Stimulated activated naive B cell treated with anti-CD40 and anti-IgM and Interleukin-4, amounts not matched to agents 10 μg/mL and 1 μg/mL and 100 μg/mL, for 72 hours (primary cell): ENCODE data around the gene SGK2.

Experiments used
- ATAC-seq, 2 donors: fragments of 150-1000 bp; cut with Tn5 transposase; replicated peaks; 2 replicates each; pipeline ENCODE4 v1.10.0; 2021; ENCODE audit warnings: moderate library complexity in 1 of 2
- DNase-seq: peaks from one replicate; pipeline ENCODE4 v3.0.0; 2021
- H3K27ac Mint-ChIP-seq: one replicate; pipeline ENCODE4 v1.8.0; 2022; ENCODE audit warnings: mild to moderate bottlenecking, mixed read lengths
- H3K27me3 Mint-ChIP-seq, 2 donors: one replicate each; pipeline ENCODE4 v1.8.0; 2022; ENCODE audit warnings: mixed read lengths in 2 of 2
- H3K36me3 Mint-ChIP-seq, 2 donors: one replicate each; pipeline ENCODE4 v1.8.0; 2022; ENCODE audit warnings: mixed read lengths in 2 of 2, mild to moderate bottlenecking in 1 of 2
- H3K4me1 Mint-ChIP-seq, 2 donors: one replicate each; pipeline ENCODE4 v1.8.0; 2022; ENCODE audit warnings: mixed read lengths in 2 of 2, mild to moderate bottlenecking in 1 of 2
- H3K4me3 Mint-ChIP-seq, 2 donors: one replicate each; pipeline ENCODE4 v1.8.0; 2022; ENCODE audit warnings: mild to moderate bottlenecking in 2 of 2, mixed read lengths in 2 of 2, moderate library complexity in 1 of 2
- H3K9me3 Mint-ChIP-seq, 2 donors: one replicate each; pipeline ENCODE4 v1.8.0; 2022; ENCODE audit warnings: mixed read lengths in 2 of 2, mild to moderate bottlenecking in 1 of 2

Gene SGK2

DNA sequence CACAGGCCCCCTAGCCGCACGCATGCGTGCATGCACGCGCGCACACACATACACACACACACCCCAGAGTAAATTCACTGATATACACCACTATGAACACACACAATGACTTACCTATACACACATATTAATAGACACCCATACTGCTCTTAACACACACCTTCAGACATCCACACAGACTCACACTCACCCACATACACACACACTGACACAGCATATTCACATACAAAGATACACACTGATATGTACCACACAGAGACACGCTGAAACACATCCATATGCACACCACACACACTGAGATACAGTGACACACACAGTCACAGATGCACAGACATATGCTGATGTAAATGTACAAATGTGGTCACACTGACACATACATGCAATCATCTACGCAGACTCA lies 5.6 kb downstream of the SGK2 start:
- H3K36me3 Mint-ChIP-seq, result no peaks in the 10 kb centered on the region
- H3K27ac Mint-ChIP-seq, result no peak overlapping the region
- H3K4me3 Mint-ChIP-seq, result no peak overlapping the region
- no peak for DNase-seq
- no peaks in the 10 kb centered on the region for H3K27me3 Mint-ChIP-seq
- H3K9me3 Mint-ChIP-seq, result no peaks in the 10 kb centered on the region
- no peak for ATAC-seq
- no peaks in the 10 kb centered on the region for H3K4me1 Mint-ChIP-seq

DNA sequence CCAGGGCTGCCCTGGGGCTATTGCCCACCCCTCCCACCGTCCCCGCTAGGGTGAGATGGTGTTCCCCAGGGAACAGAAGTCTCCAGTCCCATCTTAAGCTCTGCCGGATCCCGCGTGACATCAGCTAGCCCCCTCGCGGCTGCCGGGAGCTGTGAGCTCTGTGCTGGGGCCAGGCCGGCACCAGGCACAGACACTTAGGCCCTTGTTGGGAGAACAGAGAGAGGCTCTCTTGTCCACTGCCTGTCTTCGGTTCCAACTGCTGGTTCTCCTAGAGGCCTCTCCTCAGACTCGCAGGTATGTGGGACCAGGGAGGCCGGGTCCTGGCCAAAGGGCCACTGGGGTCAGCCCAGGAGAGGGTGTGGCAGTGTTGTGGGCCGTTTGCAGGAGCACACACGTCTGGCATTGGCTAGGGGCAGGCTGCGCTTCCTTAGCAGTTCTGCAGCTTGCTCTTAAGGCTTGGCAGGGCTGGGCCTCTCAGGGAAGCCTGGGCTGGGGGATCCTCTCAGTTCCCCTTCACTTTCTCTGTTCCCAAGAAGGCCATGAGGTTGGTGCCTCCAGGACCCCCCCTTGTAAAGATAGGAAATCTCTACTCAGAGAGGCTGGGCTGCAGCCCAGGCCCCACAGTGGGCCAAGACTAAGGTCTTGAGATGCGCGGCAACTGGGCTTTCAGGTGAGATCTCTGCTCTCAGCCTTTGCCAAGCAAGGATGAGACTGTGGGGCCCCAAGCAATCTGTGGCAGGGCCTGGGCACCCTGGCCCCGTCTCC lies 6.3 kb downstream of the SGK2 start:
- ATAC-seq (no peak), DNase-seq (no peak)
- Mint-ChIP-seq H3K9me3 (no peaks in the 10 kb centered on the region), H3K27ac (no peak overlapping the region), H3K4me1 (no peaks in the 10 kb centered on the region), H3K27me3 (no peaks in the 10 kb centered on the region), H3K36me3 (no peaks in the 10 kb centered on the region), H3K4me3 (no peak overlapping the region)

DNA sequence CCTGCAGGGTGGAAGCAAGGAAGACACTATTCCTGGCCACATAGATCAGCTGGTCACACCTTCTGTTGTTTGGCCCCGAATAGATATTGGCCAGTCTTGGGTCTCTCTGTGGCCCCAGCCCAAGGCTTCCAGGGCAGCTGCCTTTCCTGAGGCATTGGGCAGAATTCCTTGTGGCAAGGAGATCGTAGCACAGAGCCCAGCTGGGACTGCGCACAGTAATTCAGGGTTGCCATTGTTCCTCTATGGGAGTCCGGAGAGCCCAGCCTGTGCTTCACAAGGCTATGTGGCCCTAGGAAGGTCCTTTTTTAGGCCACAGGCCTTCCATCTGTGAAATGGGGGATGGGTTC lies 6.9 kb downstream of the SGK2 start:
- H3K27me3 Mint-ChIP-seq, result no peaks in the 10 kb centered on the region
- ATAC-seq, result no peak
- H3K9me3 Mint-ChIP-seq, result no peaks in the 10 kb centered on the region
- H3K4me1 Mint-ChIP-seq, result no peaks in the 10 kb centered on the region
- no peak overlapping the region for H3K27ac Mint-ChIP-seq
- DNase-seq, result no peak
- H3K36me3 Mint-ChIP-seq, result no peaks in the 10 kb centered on the region
- no peak overlapping the region for H3K4me3 Mint-ChIP-seq

DNA sequence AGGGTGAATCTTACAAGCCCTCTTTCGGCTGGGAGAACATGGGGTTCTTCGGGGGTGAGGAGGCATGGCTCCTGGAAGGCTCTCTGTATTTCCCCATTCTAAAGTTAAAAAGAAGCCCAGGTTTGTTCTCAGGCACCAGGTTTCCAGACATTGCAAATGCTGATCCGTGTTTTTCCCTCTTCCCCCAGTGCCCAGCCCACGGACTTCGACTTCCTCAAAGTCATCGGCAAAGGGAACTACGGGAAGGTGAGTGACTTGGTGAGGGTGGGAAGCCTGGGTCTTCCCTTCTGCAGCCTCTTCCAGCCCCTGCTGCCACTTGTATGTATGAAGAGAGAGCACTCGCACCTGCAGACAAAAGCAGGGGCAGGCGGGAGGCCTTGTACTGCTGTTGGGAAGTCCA lies 8.7 kb downstream of the SGK2 start:
- ATAC-seq, result no peak
- no peaks in the 10 kb centered on the region for H3K9me3 Mint-ChIP-seq
- H3K27ac Mint-ChIP-seq, result no peak overlapping the region

DNA sequence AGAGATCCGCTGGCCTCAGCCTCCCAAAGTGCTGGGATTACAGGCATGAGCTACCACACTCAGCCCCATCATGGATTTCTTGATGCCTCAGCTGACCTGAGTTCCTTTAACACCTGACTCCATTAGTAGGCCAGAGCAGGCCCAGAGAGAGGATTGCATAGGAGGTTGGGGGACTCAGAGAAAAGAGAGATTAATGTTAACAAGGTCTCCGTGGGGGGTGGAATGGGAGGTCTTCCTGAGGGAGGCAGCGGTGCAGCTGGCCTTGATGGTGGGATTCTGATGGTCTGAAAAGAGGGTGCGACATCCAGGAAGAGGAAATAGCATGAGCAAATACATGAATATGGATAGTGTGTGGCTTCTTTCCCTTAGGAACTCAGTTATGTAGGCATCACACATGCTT lies 9.9 kb downstream of the SGK2 start:
- DNase-seq, result no peak
- Mint-ChIP-seq H3K4me3 (no peak overlapping the region), H3K4me1 (no peaks in the 10 kb centered on the region), H3K9me3 (no peaks in the 10 kb centered on the region), H3K36me3 (no peaks in the 10 kb centered on the region), H3K27me3 (no peaks in the 10 kb centered on the region), H3K27ac (no peak overlapping the region)
- ATAC-seq, result no peak

More for the DNA sequence above, 8.7 kb downstream of the SGK2 start:
- DNase-seq, result no peak
- Mint-ChIP-seq H3K4me3 (no peak overlapping the region), H3K4me1 (no peaks in the 10 kb centered on the region), H3K27me3 (no peaks in the 10 kb centered on the region), H3K36me3 (no peaks in the 10 kb centered on the region)

DNA sequence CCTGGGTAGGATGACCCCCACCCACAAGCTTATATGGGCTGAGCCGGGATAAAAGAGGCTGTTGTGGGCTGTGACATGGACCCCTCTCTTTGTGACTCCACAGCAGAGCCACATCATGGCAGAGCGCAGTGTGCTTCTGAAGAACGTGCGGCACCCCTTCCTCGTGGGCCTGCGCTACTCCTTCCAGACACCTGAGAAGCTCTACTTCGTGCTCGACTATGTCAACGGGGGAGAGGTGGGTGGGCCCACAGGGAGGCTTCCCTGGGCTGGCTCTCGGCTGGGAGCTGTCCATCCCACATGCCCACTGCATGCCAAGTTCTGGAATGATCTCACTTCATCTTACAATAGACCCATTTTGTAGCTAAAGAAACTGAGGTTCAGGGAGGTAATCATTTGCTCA lies 10.5 kb downstream of the SGK2 start:
- no peaks in the 10 kb centered on the region for H3K4me1 Mint-ChIP-seq
- H3K27me3 Mint-ChIP-seq, result no peaks in the 10 kb centered on the region
- H3K27ac Mint-ChIP-seq, result no peak overlapping the region

DNA sequence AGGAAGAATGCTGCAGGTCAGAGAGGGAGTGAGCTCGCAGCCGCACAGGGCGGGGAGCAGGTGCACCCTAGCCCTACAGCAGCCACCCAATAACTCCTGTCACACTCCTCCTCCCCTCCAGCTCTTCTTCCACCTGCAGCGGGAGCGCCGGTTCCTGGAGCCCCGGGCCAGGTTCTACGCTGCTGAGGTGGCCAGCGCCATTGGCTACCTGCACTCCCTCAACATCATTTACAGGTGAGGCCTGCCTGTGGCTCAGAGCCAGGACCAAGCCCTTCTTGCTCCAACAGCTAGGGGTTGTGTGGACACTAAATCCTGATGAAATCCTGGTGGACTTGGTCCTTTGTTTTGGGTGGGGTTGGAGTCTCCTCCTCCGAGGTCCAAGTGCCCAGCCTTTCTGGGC lies 11.7 kb downstream of the SGK2 start:
- ATAC-seq, result no peak
- Mint-ChIP-seq H3K4me1 (no peaks in the 10 kb centered on the region), H3K27ac (peak overlapping the region; percentile 25), H3K36me3 (no peaks in the 10 kb centered on the region), H3K4me3 (no peak overlapping the region), H3K27me3 (no peaks in the 10 kb centered on the region), H3K9me3 (no peaks in the 10 kb centered on the region)
- no peak for DNase-seq

More for the DNA sequence above, 10.5 kb downstream of the SGK2 start:
- ATAC-seq, result no peak
- no peaks in the 10 kb centered on the region for H3K9me3 Mint-ChIP-seq
- no peaks in the 10 kb centered on the region for H3K36me3 Mint-ChIP-seq
- DNase-seq, result no peak
- H3K4me3 Mint-ChIP-seq, result no peak overlapping the region

DNA sequence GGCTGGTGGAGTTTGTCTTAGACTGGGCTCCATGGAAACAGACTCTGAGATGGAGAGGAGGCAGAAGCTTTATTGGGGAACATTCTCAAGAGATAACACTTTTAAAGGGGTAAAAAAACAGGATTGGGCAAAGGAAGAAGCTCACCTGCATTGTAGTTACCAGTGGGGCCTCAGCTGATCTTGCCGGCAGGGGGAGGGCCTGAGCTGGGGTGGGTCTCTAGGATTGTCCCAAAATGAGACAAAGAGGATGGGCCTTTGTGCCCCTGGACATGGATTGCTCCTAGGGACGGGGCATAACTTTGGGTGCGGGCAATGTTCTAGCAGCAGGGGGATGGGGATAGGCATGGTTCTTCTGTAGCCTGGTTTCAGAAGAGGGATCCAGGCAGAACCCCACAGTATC lies 12.5 kb downstream of the SGK2 start:
- ATAC-seq (no peak), DNase-seq (no peak)
- no peak overlapping the region for H3K27ac Mint-ChIP-seq
- H3K4me3 Mint-ChIP-seq, result no peak overlapping the region
- no peaks in the 10 kb centered on the region for H3K4me1 Mint-ChIP-seq
- no peaks in the 10 kb centered on the region for H3K36me3 Mint-ChIP-seq
- H3K27me3 Mint-ChIP-seq, result no peaks in the 10 kb centered on the region
- H3K9me3 Mint-ChIP-seq, result no peaks in the 10 kb centered on the region

DNA sequence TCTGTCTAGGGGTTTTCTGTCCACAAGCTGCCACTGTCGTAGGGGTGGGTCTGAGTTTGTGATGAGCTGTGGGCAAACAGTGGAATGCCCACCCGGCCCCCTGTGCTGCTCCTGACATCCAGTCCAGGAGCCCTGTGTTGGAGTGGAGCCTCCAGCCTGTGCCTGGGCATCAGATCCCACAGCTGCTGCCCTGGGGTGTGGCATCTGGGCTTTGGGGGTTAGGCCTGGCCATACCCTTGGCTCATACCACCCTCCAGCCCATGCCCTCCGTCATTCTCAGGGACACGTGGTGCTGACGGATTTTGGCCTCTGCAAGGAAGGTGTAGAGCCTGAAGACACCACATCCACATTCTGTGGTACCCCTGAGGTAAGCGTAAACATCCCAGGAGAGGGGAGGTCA lies 12.9 kb downstream of the SGK2 start:
- H3K36me3 Mint-ChIP-seq, result no peaks in the 10 kb centered on the region
- DNase-seq (no peak), ATAC-seq (no peak)
- H3K9me3 Mint-ChIP-seq, result no peaks in the 10 kb centered on the region
- H3K4me1 Mint-ChIP-seq, result no peaks in the 10 kb centered on the region
- H3K4me3 Mint-ChIP-seq, result no peak overlapping the region
- no peaks in the 10 kb centered on the region for H3K27me3 Mint-ChIP-seq
- no peak overlapping the region for H3K27ac Mint-ChIP-seq

DNA sequence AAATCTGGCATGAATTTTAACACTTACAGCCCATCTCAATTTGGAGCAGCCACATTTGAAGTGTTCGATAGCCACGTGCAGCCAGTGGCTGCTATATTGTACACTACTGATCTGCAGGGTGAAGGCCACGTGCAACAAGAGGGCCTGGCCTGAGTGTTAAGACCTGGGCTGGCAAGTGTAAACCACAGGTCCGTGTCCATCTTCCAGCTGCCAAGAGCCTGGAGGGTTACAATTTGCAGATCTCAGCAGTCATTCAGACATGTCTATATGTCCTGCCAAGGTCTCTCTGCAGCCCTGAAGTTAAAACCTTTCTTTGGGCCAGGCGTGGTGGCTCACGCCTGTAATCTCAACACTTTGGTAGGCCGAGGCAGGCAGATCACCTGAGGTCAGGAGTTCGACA lies 14.1 kb downstream of the SGK2 start:
- DNase-seq (no peak), ATAC-seq (no peak)
- Mint-ChIP-seq H3K27me3 (no peaks in the 10 kb centered on the region), H3K36me3 (no peaks in the 10 kb centered on the region), H3K4me3 (no peak overlapping the region), H3K9me3 (no peaks in the 10 kb centered on the region), H3K4me1 (no peaks in the 10 kb centered on the region), H3K27ac (no peak overlapping the region)

DNA sequence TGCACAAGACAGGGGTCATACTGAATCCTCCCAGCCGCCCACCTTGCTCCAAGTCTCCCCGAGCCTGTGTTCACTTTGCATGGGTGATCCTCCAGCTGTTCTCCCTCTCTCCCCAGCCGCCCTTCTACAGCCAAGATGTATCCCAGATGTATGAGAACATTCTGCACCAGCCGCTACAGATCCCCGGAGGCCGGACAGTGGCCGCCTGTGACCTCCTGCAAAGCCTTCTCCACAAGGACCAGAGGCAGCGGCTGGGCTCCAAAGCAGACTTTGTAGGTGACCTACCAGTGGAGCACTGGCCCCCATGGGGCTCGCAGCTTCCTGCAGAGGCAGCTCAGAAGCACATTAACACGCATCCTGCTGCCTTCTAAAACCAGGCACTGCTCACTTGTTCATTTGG lies 17.3 kb downstream of the SGK2 start:
- H3K36me3 Mint-ChIP-seq, result no peaks in the 10 kb centered on the region
- H3K9me3 Mint-ChIP-seq, result no peaks in the 10 kb centered on the region
- H3K27me3 Mint-ChIP-seq, result no peaks in the 10 kb centered on the region
- ATAC-seq, result no peak
- no peak overlapping the region for H3K27ac Mint-ChIP-seq
- no peaks in the 10 kb centered on the region for H3K4me1 Mint-ChIP-seq
- DNase-seq, result no peak
- no peak overlapping the region for H3K4me3 Mint-ChIP-seq

DNA sequence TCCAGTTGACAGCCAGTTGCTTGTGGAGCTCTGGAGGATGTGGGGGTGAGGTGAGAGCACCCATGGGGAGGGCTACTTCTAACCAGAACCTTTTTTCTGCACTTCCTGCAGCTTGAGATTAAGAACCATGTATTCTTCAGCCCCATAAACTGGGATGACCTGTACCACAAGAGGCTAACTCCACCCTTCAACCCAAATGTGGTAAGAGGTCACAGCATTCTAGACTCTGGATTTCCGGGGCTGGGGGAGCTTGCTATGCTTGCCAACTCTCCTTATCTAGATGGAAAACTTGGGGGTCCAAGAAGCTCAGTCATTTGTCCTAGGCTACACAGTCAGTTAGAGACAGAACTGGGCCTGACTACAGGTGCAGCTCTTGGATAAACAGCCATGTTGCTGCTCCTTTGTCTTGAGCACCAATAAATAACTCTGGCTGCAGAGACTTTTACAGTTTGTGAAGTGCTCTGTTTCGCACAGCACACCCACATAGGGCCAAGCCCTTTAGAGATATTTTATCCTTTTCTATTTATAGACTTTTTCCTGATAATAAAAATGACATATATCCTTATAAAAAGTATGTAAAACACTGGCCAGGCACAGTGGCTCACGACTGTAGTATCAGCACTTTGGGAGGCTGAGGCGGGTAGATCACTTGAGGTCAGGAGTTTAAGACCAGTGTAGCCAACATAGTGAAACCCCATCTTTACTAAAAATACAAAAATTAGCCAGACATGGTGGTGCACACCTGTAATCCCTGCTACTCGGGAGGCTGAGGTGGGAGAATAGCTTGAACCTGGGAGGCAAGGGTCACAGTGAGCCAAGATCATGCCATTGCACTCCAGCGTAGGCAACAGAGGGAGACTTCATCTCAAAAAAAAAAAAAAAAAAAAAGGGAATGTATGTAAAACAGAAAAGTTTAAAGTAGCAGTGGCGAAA lies 21.3 kb downstream of the SGK2 start:
- H3K4me1 Mint-ChIP-seq, result no peaks in the 10 kb centered on the region
- no peak for ATAC-seq
- no peaks in the 10 kb centered on the region for H3K9me3 Mint-ChIP-seq
- H3K36me3 Mint-ChIP-seq, result no peaks in the 10 kb centered on the region
- H3K27ac Mint-ChIP-seq, result no peak overlapping the region
- H3K4me3 Mint-ChIP-seq, result no peak overlapping the region
- no peak for DNase-seq
- no peaks in the 10 kb centered on the region for H3K27me3 Mint-ChIP-seq

DNA sequence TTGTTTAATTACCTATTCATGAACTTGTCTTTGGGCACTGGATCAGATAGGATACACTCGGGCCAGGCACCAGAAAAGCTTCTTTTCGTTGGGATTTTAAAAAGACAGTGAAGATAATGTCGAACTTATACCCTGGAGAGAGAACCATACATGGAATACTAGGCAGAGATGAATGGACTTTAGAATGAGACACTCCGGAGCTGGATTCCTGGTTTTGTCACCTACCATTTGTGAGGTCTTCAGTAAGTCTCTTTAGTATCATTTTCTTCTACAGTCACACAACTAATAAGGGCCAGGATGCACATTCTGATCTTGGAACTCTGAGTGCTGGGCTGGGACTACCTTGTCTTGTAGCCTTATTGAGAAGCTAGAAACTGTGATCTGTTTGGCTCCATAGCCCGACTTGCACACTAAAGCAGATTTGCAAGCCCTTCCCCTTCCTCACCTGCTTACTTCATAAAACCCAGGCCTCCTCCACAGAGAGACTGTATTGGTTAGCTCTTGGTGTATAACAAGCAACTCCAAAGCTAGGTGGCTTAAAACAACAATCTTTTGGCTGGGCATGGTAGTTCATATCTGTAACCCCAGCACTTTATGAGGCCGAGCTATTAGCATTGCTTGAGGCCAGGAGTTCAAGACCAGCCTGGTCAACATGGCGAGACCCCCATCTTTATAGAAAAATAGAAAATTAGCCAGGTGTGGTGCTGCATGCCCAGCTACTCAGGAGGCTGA lies 24.5 kb downstream of the SGK2 start:
- Mint-ChIP-seq H3K27me3 (peaks cover 0 to 6% of the 10 kb centered on the region in 2 donors), H3K36me3 (no peaks in the 10 kb centered on the region), H3K4me3 (no peak overlapping the region), H3K27ac (no peak overlapping the region), H3K9me3 (no peaks in the 10 kb centered on the region), H3K4me1 (no peaks in the 10 kb centered on the region)
- DNase-seq (no peak), ATAC-seq (no peak)

DNA sequence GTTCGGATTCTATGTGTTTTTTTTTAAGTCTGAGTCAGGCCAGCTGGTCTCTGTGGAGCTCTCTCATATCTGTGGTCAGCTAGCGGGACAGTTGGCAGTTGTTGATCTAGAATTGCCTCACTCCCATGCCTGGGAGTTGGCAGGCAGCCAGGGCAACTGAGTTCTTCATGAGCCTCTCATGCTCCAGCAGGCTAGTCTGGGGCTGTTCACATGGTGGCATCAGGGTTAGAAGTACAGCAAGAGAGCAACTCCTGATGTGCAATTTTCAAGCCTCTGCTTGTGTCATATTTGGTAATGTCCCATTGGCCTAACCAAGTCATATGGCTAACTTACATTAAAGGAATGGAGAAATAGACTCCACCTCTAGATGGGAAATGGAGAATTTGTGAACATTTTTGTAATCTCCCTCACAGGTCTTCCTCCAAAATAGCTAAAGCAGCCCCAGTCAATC lies 25.2 kb downstream of the SGK2 start:
- no peak for DNase-seq
- H3K27me3 Mint-ChIP-seq, result peaks cover 0 to 6% of the 10 kb centered on the region in 2 donors

More for the DNA sequence above, 25.2 kb downstream of the SGK2 start:
- no peak for ATAC-seq
- Mint-ChIP-seq H3K36me3 (no peaks in the 10 kb centered on the region), H3K27ac (no peak overlapping the region), H3K9me3 (no peaks in the 10 kb centered on the region), H3K4me1 (no peaks in the 10 kb centered on the region), H3K4me3 (no peak overlapping the region)
